Coronary artery (tissue), 2 donors: ENCODE results near the gene SMIM45.

ENCODE experiments used
- DNase-seq: peaks from one replicate; pipeline ENCODE4 v3.0.0-alpha.2; 2017; ENCODE audit warnings: low spot score
- H3K27ac ChIP-seq, 2 donors: fragments of 200-600 bp; sonication (generic); one replicate each; pipeline ENCODE4 v1.5.1; 2016 to 2019
- H3K4me3 ChIP-seq: fragments of 200-600 bp; sonication (generic); 2 replicates; pipeline ENCODE4 v1.5.1; 2016; ENCODE audit warnings: mild to moderate bottlenecking, moderate library complexity
- CTCF ChIP-seq: fragments of 200-600 bp; sonication (generic); IDR thresholded peaks from one replicate; pipeline ENCODE4 v1.5.1; 2019; ENCODE audit warnings: antibody characterized with exemption

Gene SMIM45

GRCh38 chr22:41923595-41924276 is 28.2 kb upstream of the SMIM45 start:
- Histone ChIP-seq H3K4me3 (no peak overlapping the region), H3K27ac (no peak overlapping the region)
- no peak for DNase-seq
- no peak for TF ChIP-seq CTCF

GRCh38 chr22:41925783-41926460 is 26.0 kb upstream of the SMIM45 start:
- Histone ChIP-seq H3K27ac (no peak overlapping the region), H3K4me3 (peak overlapping the region; percentile 65)
- peak; percentile 26 for TF ChIP-seq CTCF
- DNase-seq: no peak

GRCh38 chr22:41927813-41928212 is 24.1 kb upstream of the SMIM45 start:
- TF ChIP-seq CTCF: no peak
- no peak for DNase-seq
- Histone ChIP-seq H3K27ac (no peak overlapping the region), H3K4me3 (no peak overlapping the region)

- no peak overlapping the region for H3K27ac ChIP-seq
- TF ChIP-seq CTCF: no peak
- no peak overlapping the region for H3K4me3 ChIP-seq
- no peak for DNase-seq
Observed at GRCh38 chr22:41928593-41929417, 23.1 kb upstream of the SMIM45 start.

GRCh38 chr22:41929418-41929810 is 22.5 kb upstream of the SMIM45 start:
- no peak overlapping the region for H3K27ac ChIP-seq
- DNase-seq: no peak
- no peak overlapping the region for H3K4me3 ChIP-seq
- no peak for TF ChIP-seq CTCF

GRCh38 chr22:41931701-41932269 is 20.2 kb upstream of the SMIM45 start:
- H3K4me3 ChIP-seq: no peak overlapping the region
- no peak for DNase-seq
- no peak overlapping the region for H3K27ac ChIP-seq
- no peak for TF ChIP-seq CTCF
